MM.1S (cell line): ENCODE results near the gene YTHDF1.

Experiments used
- DNase-seq: peaks from one replicate; pipeline ENCODE4 v3.0.0-alpha.2; 2015
- H2AFZ ChIP-seq: fragments of 300-600 bp; sonication (generic); 2 replicates; pipeline ENCODE4 v1.6.0; 2016; ENCODE audit warnings: antibody characterized with exemption, low read length
- H3F3A ChIP-seq: fragments of 300-600 bp; sonication (generic); 2 replicates; pipeline ENCODE4 v1.6.1; 2016; ENCODE audit warnings: mild to moderate bottlenecking, antibody characterized with exemption, low read length, moderate library complexity, mixed read lengths; ENCODE audit not compliant: insufficient read depth
- H3K27ac ChIP-seq: fragments of 300-600 bp; sonication (generic); 2 replicates; pipeline ENCODE4 v1.5.1; 2016; ENCODE audit warnings: mild to moderate bottlenecking, low read length
- H3K27me3 ChIP-seq: fragments of 300-600 bp; sonication (generic); replicated peaks from 2 replicates; pipeline ENCODE4 v1.6.0; 2016; ENCODE audit warnings: low read length; ENCODE audit not compliant: insufficient read depth
- H3K36me3 ChIP-seq: fragments of 300-600 bp; sonication (generic); replicated peaks from 2 replicates; pipeline ENCODE4 v1.6.1; 2016; ENCODE audit warnings: mild to moderate bottlenecking, low read length, mixed read lengths; ENCODE audit not compliant: insufficient read depth
- H3K4me1 ChIP-seq: fragments of 300-600 bp; sonication (generic); 2 replicates; pipeline ENCODE4 v1.6.1; 2016; ENCODE audit warnings: low read length, mixed read lengths
- H3K4me2 ChIP-seq: fragments of 300-600 bp; sonication (generic); 2 replicates; pipeline ENCODE4 v1.6.0; 2016; ENCODE audit warnings: low read depth, low read length
- H3K4me3 ChIP-seq: fragments of 300-600 bp; sonication (generic); 2 replicates; pipeline ENCODE4 v1.5.1; 2016; ENCODE audit warnings: low read length, mixed read lengths
- H3K79me2 ChIP-seq: fragments of 300-600 bp; sonication (generic); 2 replicates; pipeline ENCODE4 v1.6.1; 2016; ENCODE audit warnings: mixed run types, low read length, mixed read lengths
- H3K9ac ChIP-seq: fragments of 300-600 bp; sonication (generic); 2 replicates; pipeline ENCODE4 v1.6.1; 2016; ENCODE audit warnings: low read length, mixed read lengths
- H3K9me2 ChIP-seq: fragments of 300-600 bp; sonication (generic); replicated peaks from 2 replicates; pipeline ENCODE4 v1.6.1; 2016; ENCODE audit warnings: mild to moderate bottlenecking, low read length, mixed read lengths; ENCODE audit not compliant: insufficient read depth
- H3K9me3 ChIP-seq: fragments of 300-600 bp; sonication (generic); replicated peaks from 2 replicates; pipeline ENCODE4 v1.6.1; 2016; ENCODE audit warnings: mild to moderate bottlenecking, low read length, mixed read lengths; ENCODE audit not compliant: insufficient read depth
- H4K20me1 ChIP-seq: fragments of 300-600 bp; sonication (generic); 2 replicates; pipeline ENCODE4 v1.6.1; 2016; ENCODE audit warnings: mild to moderate bottlenecking, low read length, moderate library complexity, mixed read lengths; ENCODE audit not compliant: insufficient read depth
- CTCF ChIP-seq: fragments of 300-600 bp; sonication (generic); IDR thresholded peaks from 2 replicates; pipeline ENCODE4 v1.5.1; 2016; ENCODE audit warnings: antibody characterized with exemption, low read length, mixed read lengths
- EZH2 ChIP-seq: fragments of 300-600 bp; sonication (generic); optimal IDR thresholded peaks from 2 replicates; pipeline ENCODE3; 2017; ENCODE audit warnings: low read depth, mild to moderate bottlenecking, antibody characterized with exemption, low read length, mixed read lengths
- EZH2phosphoT487 ChIP-seq: fragments of 300-600 bp; sonication (generic); IDR thresholded peaks from 2 replicates; pipeline ENCODE4 v1.6.1; 2018; ENCODE audit warnings: antibody characterized with exemption, low read length

YTHDF1 gene

GRCh38 chr20:63167026-63167917 lies 48.7 kb downstream of the YTHDF1 start:
- no peaks in the 10 kb centered on the region for H3K4me1 ChIP-seq
- H3F3A ChIP-seq: no peaks in the 10 kb centered on the region
- H3K4me2 ChIP-seq: no peak overlapping the region
- H4K20me1 ChIP-seq: no peaks in the 10 kb centered on the region
- H3K36me3 ChIP-seq: no peaks in the 10 kb centered on the region
- H3K9me2 ChIP-seq: no peaks in the 10 kb centered on the region
- H3K9ac ChIP-seq: no peak overlapping the region
- no peak overlapping the region for H3K4me3 ChIP-seq
- peaks cover 69% of the 10 kb centered on the region for H3K27me3 ChIP-seq
- no peaks in the 10 kb centered on the region for H3K79me2 ChIP-seq
- H2AFZ ChIP-seq: no peak overlapping the region
- DNase-seq: no peak
- no peak for TF ChIP-seq CTCF
- TF ChIP-seq EZH2: no peak
- TF ChIP-seq EZH2phosphoT487: no peak
- H3K27ac ChIP-seq: no peak overlapping the region
- no peaks in the 10 kb centered on the region for H3K9me3 ChIP-seq

- Histone ChIP-seq H3K4me2 (no peak overlapping the region), H3K27ac (no peak overlapping the region), H3K27me3 (peaks cover 69% of the 10 kb centered on the region), H3F3A (no peaks in the 10 kb centered on the region), H4K20me1 (no peaks in the 10 kb centered on the region), H3K4me3 (no peak overlapping the region), H3K36me3 (no peaks in the 10 kb centered on the region), H2AFZ (no peak overlapping the region), H3K79me2 (no peaks in the 10 kb centered on the region), H3K9ac (no peak overlapping the region), H3K9me3 (no peaks in the 10 kb centered on the region), H3K9me2 (no peaks in the 10 kb centered on the region), H3K4me1 (no peaks in the 10 kb centered on the region)
- TF ChIP-seq CTCF (no peak), EZH2phosphoT487 (no peak), EZH2 (no peak)
- DNase-seq: no peak
These were observed 49.5 kb downstream of the YTHDF1 start for GRCh38 chr20:63166193-63167020.

GRCh38 chr20:63165356-63166192 lies 50.4 kb downstream of the YTHDF1 start:
- TF ChIP-seq EZH2phosphoT487: no peak
- TF ChIP-seq EZH2: no peak
- no peak for TF ChIP-seq CTCF
- Histone ChIP-seq H3K27ac (no peak overlapping the region), H3K4me2 (no peak overlapping the region), H3K27me3 (peaks cover 69% of the 10 kb centered on the region), H3K9me2 (no peaks in the 10 kb centered on the region), H2AFZ (no peak overlapping the region), H3K4me1 (no peaks in the 10 kb centered on the region), H3K79me2 (no peaks in the 10 kb centered on the region), H3F3A (no peaks in the 10 kb centered on the region), H3K4me3 (no peak overlapping the region), H4K20me1 (no peaks in the 10 kb centered on the region), H3K36me3 (no peaks in the 10 kb centered on the region), H3K9me3 (no peaks in the 10 kb centered on the region), H3K9ac (no peak overlapping the region)
- no peak for DNase-seq
